Thyroid gland (tissue), 4 donors: ENCODE data around the gene CPS1.

Experiments
- POLR2A ChIP-seq, 2 donors: fragments of 450-650 bp; IDR thresholded peaks; one replicate each; pipeline ENCODE4 v1.6.1; 2017; ENCODE audit warnings: antibody characterized with exemption in 2 of 2, mild to moderate bottlenecking in 2 of 2, moderate library complexity in 1 of 2
- TF ChIP-seq, protein P1 (sequence below), 6 experiments: fragments of 200-600 bp in 3 of 6; fragments of 450-650 bp in 3 of 6; sonication (generic) in 3 of 6; IDR thresholded peaks; one replicate each; pipeline ENCODE4 v1.5.1; 2016 to 2019; ENCODE audit warnings: antibody characterized with exemption in 6 of 6, mild to moderate bottlenecking in 2 of 6, inconsistent platforms in 1 of 6, moderate library complexity in 1 of 6

DNA sequence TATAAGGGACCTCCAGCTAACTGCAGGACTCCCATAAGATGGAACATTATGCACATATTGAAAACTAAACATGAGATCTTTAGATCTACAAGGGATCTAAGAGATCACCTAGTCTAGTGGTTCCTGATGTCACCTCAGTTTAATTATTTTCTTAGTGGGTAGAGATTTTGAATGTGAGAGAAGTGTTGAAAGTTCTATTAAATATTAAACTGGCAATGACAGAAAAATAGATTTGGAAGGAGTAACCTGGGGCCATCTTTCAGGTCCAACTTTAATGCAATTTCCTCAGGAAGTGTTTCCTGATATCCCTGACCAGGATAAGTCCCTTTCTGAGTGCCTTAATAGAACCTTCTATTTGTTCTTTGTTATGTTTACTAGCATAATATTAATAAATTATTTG is 29.1 kb upstream of the CPS1 start:
- TF ChIP-seq, protein P1, sequence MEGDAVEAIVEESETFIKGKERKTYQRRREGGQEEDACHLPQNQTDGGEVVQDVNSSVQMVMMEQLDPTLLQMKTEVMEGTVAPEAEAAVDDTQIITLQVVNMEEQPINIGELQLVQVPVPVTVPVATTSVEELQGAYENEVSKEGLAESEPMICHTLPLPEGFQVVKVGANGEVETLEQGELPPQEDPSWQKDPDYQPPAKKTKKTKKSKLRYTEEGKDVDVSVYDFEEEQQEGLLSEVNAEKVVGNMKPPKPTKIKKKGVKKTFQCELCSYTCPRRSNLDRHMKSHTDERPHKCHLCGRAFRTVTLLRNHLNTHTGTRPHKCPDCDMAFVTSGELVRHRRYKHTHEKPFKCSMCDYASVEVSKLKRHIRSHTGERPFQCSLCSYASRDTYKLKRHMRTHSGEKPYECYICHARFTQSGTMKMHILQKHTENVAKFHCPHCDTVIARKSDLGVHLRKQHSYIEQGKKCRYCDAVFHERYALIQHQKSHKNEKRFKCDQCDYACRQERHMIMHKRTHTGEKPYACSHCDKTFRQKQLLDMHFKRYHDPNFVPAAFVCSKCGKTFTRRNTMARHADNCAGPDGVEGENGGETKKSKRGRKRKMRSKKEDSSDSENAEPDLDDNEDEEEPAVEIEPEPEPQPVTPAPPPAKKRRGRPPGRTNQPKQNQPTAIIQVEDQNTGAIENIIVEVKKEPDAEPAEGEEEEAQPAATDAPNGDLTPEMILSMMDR (IDR thresholded peaks at IDR 0.05): no peak
- no peak for TF ChIP-seq POLR2A (IDR thresholded peaks at IDR 0.05)
